ENCODE results near the gene NAA16. TPM values are rescaled to one million over a fixed set of nuclear protein-coding genes. Genes with fewer than 3 reads are reported as not detected.

Gene NAA16
- total and polyA plus RNA-seq, 9 donors = 14.5 to 31.1 (median 25.9) TPM

- intact Hi-C loops (cut with DNase I) = no loop called here
- WGBS, 3 donors = 53 to 69% (median 60%) methylated on average over 3 of the region's 3 CpGs
- Histone ChIP-seq H3K36me3 (no peaks in the 10 kb centered on the region), H3K4me1 (ENCODE audit: insufficient read depth) (no peaks in the 10 kb centered on the region), H3K27ac (no peak overlapping the region), H3K4me3 (no peak overlapping the region), H3K27me3 (no peaks in the 10 kb centered on the region), H3K9me3 (no peaks in the 10 kb centered on the region)
- TF ChIP-seq POLR2A (IDR thresholded peaks at IDR 0.05) (no peak), CTCF (IDR thresholded peaks at IDR 0.05) (no peak), EP300 (IDR thresholded peaks at IDR 0.05) (no peak)
- no peak for DNase-seq
These were observed 14.0 kb upstream of the NAA16 start for GRCh38 chr13:41296879-41297646.

- no peaks in the 10 kb centered on the region for H3K4me1 ChIP-seq (ENCODE audit: insufficient read depth)
- no peaks in the 10 kb centered on the region for H3K36me3 ChIP-seq
- no peaks in the 10 kb centered on the region for H3K9me3 ChIP-seq
- no peak for DNase-seq
- 89 to 92% (median 90%) methylated on average over 4 of the region's 4 CpGs for WGBS, 3 donors
- no peaks in the 10 kb centered on the region for H3K27me3 ChIP-seq
- no peak for TF ChIP-seq POLR2A (IDR thresholded peaks at IDR 0.05)
- no peak for TF ChIP-seq CTCF (IDR thresholded peaks at IDR 0.05)
- no peak for TF ChIP-seq EP300 (IDR thresholded peaks at IDR 0.05)
- intact Hi-C loops (cut with DNase I) = no loop called here
- H3K4me3 ChIP-seq = no peak overlapping the region
- H3K27ac ChIP-seq = no peak overlapping the region
These were observed 11.6 kb upstream of the NAA16 start for GRCh38 chr13:41299316-41300094.

- H3K27me3 ChIP-seq = no peaks in the 10 kb centered on the region
- intact Hi-C loops (cut with DNase I) = no loop called here
- no peak overlapping the region for H3K27ac ChIP-seq
- H3K9me3 ChIP-seq = no peaks in the 10 kb centered on the region
- TF ChIP-seq EP300 (IDR thresholded peaks at IDR 0.05) (no peak), CTCF (IDR thresholded peaks at IDR 0.05) (no peak), POLR2A (IDR thresholded peaks at IDR 0.05) (no peak)
- no peaks in the 10 kb centered on the region for H3K4me1 ChIP-seq (ENCODE audit: insufficient read depth)
- DNase-seq = no peak
- 95 to 99% (median 99%) methylated on average over 3 of the region's 3 CpGs for WGBS, 3 donors
- H3K4me3 ChIP-seq = no peak overlapping the region
- no peaks in the 10 kb centered on the region for H3K36me3 ChIP-seq
These were observed 8.3 kb upstream of the NAA16 start for GRCh38 chr13:41302743-41303142.

- intact Hi-C loops (cut with DNase I) = no loop called here
- Histone ChIP-seq H3K9me3 (no peaks in the 10 kb centered on the region), H3K4me3 (no peak overlapping the region), H3K27ac (no peak overlapping the region), H3K4me1 (ENCODE audit: insufficient read depth) (no peaks in the 10 kb centered on the region), H3K36me3 (no peaks in the 10 kb centered on the region), H3K27me3 (no peaks in the 10 kb centered on the region)
- DNase-seq = no peak
- TF ChIP-seq EP300 (IDR thresholded peaks at IDR 0.05) (no peak), CTCF (IDR thresholded peaks at IDR 0.05) (no peak), POLR2A (IDR thresholded peaks at IDR 0.05) (no peak)
These were observed 6.5 kb upstream of the NAA16 start for GRCh38 chr13:41304551-41304950.
